ENCODE results near the gene COMT.
A peak's percentile ranks its signal among the peaks of the same experiment; 100 is the strongest.
"Not testable (repeated sequence)": the region's sequence is repeated elsewhere in the genome, so short reads cannot be mapped to it uniquely, and the experiment has no call there.

Gene COMT

GRCh38 chr22:19941365-19942082 is at the start of gene COMT, which contains the start of gene TXNRD2:
Gene COMT (plus strand): TSS chr22:19941772. CDS start chr22:19962527, 20,755 bp downstream.
Gene TXNRD2 (minus strand): TSS chr22:19941818. CDS start chr22:19941803, 15 bp downstream.
- DNase-seq: peak; percentile 72 to 75

- DNase-seq: peak; percentile 62 to 73
Observed at GRCh38 chr22:19892257-19892879, 49.2 kb upstream of the COMT start.

GRCh38 chr22:19892925-19893324 is 48.6 kb upstream of the COMT start:
- DNase-seq: no peak

- DNase-seq: no peak
Observed at GRCh38 chr22:19893363-19893762, 48.2 kb upstream of the COMT start.

- DNase-seq: no peak
Observed at GRCh38 chr22:19895160-19895849, 46.3 kb upstream of the COMT start.

- DNase-seq: no peak
Observed at GRCh38 chr22:19896665-19897355, 44.8 kb upstream of the COMT start.

GRCh38 chr22:19897726-19898125 is 43.8 kb upstream of the COMT start:
- no peak for DNase-seq

GRCh38 chr22:19898145-19898544 is 43.4 kb upstream of the COMT start:
- DNase-seq: no peak

GRCh38 chr22:19898831-19899567 is 42.6 kb upstream of the COMT start:
- no peak for DNase-seq

- no peak for DNase-seq
Observed at GRCh38 chr22:19900707-19901436, 40.7 kb upstream of the COMT start.

- no peak for DNase-seq
Observed at GRCh38 chr22:19901577-19902244, 39.9 kb upstream of the COMT start.

GRCh38 chr22:19902245-19902715 is 39.3 kb upstream of the COMT start:
- DNase-seq: no peak

GRCh38 chr22:19903031-19903430 is 38.5 kb upstream of the COMT start:
- DNase-seq: no peak

- no peak for DNase-seq
Observed at GRCh38 chr22:19903513-19903912, 38.1 kb upstream of the COMT start.

GRCh38 chr22:19904174-19904856 is 37.3 kb upstream of the COMT start:
- no peak for DNase-seq

GRCh38 chr22:19904935-19905334 is 36.6 kb upstream of the COMT start:
- DNase-seq: no peak

GRCh38 chr22:19905347-19906276 is 36.0 kb upstream of the COMT start:
- DNase-seq: no peak

GRCh38 chr22:19906864-19907263 is 34.7 kb upstream of the COMT start:
- DNase-seq: not testable (repeated sequence)

GRCh38 chr22:19907902-19908301 is 33.7 kb upstream of the COMT start:
- not testable (repeated sequence) for DNase-seq

All from activated CD4-positive, alpha-beta T cell treated with anti-CD3 and anti-CD28 coated beads, Interleukin-2, amount 50 U/mL, for 48 hours (primary cell).